EL (cell line): ENCODE measurements around the gene GPER1.
A peak's percentile ranks its signal among the peaks of the same experiment; 100 is the strongest.
"Not testable (repeated sequence)": the region's sequence is repeated elsewhere in the genome, so short reads cannot be mapped to it uniquely, and the experiment has no call there.

Source experiments
- DNase-seq: peaks from one replicate; pipeline ENCODE4 v3.0.0-alpha.2; 2016

GPER1 gene

GRCh38 chr7:1087952-1088920 lies at the start of gene GPER1:
TSS of gene GPER1 (plus strand) at chr7:1088113. CDS start at chr7:1091729, 3,616 bp downstream.
- DNase-seq = peak; percentile 59

GRCh38 chr7:1040233-1040632 lies 47.7 kb upstream of the GPER1 start:
- DNase-seq = not testable (repeated sequence)

DNA sequence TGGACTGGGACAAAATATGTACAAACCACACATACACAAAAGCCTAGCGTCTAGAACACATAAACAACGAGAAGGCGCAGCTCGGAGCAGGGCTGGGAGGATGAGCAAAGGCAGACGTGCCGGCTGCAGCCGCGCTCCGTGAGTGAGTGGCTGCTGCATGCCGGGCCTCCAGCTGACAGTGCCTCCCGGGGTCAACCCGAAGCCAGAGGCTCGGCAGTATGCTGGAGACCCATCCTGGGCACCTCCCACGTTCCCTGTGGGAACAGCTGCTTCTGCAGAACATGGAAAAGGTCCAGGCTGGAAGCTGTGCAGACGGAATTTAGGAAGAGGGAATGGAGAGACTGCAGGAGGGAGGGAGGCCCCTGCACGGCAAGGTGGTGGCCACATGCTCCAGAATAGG lies 47.1 kb upstream of the GPER1 start:
- peak; percentile 65 for DNase-seq

GRCh38 chr7:1041551-1042491 lies 46.1 kb upstream of the GPER1 start:
- DNase-seq = no peak

DNA sequence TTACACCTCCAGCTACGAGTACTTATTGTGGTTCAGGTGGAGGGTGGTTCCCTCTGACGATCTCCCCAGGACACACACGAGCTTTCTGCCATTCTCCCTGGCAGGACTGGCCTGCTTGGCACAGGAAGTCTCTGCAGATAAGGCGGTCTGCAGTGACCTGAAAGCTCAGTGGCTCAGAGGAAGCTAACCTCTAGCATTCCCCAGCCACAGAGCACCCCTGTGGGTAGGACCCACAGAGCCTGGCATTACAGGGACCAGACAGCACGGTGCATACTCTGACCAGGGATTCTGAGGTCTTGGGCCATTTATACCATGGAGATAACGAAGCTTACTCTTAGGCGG lies 45.5 kb upstream of the GPER1 start:
- no peak for DNase-seq

DNA sequence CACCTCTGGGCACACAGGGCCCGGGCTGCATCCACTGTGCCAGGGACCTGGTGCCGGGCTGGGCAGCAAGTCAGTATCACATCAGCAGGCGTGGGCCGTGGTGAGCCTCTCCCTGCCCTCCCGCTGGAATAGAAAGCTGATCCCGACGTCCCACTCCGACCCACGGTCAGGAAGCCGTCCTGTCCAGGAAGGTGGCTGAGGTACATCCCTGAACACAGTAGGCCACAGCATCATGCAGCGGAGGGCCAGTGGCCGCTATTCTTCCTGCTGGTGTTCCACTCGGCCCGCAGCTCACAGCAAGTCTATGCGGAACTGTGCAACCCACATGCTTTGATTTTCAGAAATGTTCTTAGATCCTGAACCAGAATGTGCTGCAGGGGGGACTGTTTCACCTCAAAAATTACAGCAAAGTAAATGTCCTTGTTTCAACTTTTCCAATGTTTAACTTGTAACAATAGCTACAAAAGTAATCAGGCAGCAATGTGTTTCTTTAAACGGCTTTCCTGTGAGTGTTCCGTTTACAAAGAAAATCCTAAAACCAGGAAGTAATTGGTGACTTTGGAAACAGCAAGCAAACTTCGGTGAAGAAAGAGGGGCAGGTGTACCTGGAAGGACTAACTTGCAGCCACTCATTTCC lies 44.2 kb upstream of the GPER1 start:
- DNase-seq = no peak

GRCh38 chr7:1044189-1045068 lies 43.5 kb upstream of the GPER1 start, which contains the start of gene GPR146:
TSS of gene GPR146 (plus strand) at chr7:1044546. CDS start at chr7:1057516, 12,970 bp downstream.
- DNase-seq = peak; percentile 98

DNA sequence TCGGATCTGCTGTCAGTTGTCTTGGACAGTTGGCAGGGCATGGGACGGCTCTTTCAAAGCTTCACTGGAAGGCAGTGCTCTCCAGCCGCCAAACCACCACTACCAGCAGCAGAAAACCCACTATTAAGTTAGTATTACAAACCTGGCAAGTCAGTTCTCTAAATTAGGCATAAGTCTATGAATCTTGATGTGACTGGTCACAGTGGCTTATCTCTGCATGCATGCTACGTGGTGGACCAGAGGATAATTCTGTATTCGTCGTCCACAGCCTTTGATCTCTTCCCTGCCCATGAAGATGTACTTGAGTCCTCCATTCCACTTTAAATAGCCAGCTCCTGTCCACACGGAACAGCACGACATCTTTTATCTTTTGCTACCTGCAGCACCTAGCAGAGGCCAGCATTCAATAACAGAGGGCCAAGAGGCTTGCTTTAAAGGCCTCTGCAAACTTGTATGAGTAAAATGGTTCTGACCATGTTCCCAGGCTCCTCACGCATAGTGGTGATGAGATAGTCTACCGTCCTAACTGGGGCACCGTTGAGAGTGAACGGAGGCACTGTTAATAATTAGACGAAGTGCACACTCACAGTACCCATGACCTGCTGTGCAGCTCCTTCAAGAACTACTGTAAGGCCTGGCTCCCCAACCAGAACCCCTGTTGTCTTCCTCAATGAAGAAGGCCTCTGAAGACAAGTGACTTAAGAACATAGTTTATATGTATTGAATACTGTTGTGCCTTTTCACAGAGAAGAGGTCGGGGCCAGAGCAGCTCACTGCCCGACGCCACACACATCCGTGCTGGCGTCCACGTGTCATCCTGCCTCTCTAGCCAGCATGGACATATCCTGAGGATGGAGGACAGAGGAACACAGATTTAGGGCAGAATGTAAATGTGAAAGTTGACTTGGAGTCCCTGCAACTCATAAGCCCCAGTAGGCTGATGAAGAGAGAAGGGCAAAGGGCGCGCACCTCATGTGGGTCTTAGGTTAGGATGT lies 42.5 kb upstream of the GPER1 start:
- DNase-seq = no peak

DNA sequence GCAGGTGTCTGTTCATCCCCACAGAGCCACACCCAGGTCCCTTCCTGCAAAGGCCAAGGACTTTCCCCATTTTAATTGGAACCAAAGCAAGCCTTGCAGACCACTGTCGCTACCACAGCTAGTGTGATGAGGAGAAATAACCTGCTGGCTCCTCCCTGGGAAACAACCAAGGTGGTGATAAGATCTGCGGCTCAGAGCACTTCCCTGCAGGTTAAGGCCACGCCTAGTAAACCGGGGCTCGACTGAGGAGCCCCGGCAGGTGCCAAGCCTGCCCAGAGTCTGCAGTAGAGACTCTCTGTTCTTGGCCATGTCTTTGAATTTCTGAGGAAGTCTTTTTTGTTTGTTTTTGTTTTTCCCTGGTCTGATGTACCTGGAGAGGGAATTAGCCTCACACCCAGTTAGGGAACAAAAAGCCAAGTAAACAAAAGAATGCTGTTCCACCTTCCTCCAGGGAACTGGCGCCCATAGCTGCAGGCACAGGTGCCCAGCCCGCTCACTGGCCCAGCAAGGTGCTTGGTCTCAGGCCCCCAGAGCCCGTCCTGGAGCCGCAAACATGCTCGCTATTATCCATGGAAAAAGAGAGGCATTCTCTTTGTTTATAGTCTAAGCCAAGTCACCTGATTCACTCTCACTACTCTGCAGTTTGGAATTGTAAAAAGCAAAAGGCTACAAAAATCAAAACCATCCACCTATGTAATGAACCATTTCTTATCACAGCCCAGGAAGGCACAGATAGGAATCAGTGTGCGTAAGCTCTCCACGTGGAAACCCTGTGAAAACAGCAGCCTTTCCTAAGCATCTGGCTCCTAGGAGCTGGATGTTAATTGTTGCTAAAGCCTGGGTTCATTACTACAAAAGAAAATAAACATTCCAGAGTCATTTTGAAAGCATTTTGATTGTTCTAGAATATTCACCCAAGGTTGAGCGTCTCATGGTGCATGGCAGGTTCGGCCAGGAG lies 40.9 kb upstream of the GPER1 start:
- DNase-seq = no peak

DNA sequence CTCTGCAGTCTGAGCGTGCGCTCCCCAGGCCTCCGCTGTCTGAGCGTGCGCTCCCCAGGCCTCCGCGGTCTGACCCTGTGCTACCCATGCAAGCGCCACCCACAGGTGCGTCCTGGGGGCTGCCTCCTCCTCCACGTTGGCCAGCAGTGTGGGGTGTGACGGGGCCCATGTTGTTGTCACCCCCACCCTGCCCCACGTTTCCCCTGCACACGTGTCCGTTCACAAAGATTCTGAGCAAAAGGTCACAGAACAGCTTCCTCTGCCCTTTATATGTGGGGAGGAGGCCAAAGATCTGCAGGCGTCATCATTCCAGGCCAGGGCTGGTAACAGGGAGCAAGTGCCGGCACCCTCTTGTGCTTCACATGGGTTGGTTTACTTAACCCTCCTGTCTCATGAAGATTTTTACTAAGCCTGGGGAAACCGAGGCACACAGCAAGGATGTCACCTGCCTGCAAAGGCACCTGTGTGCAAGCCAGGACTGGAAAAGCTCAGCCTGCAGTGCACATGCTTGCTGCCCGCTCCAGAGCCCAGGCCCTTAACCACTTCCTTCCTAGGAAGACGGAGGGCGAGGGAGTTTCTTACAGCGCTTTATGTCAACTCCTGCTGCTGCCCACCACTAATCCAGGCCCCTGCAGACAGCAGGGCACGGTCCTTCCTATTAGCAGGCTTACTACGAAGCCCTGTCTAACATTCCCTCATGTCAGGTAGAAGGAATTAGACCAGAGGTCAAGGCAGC lies 38.7 kb upstream of the GPER1 start:
- no peak for DNase-seq

DNA sequence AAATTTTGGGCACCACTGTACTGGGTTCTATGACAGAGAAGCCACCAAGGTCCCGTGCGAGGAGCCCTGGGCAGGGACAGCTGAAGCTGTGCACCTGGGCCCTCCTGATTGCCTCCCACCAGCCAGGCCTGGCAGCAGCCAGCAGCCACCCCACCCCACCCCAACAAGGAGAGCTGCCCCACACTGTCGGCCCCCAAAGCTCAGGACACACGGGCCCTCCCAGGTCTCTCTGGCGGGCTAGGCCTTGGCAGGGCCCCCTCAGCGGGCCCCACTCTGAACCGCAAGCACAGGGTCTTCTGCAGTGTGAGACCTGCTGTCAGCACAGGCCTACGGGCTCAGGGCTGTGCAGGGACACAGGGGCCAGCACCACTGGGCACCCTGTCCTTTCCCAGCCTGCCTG lies 38.1 kb upstream of the GPER1 start:
- DNase-seq = no peak

GRCh38 chr7:1050254-1050906 lies 37.5 kb upstream of the GPER1 start:
- no peak for DNase-seq

GRCh38 chr7:1050956-1051690 lies 36.8 kb upstream of the GPER1 start:
- no peak for DNase-seq

GRCh38 chr7:1052031-1052818 lies 35.7 kb upstream of the GPER1 start:
- DNase-seq = no peak

- DNase-seq = no peak
These were observed 34.9 kb upstream of the GPER1 start for GRCh38 chr7:1053002-1053411.

DNA sequence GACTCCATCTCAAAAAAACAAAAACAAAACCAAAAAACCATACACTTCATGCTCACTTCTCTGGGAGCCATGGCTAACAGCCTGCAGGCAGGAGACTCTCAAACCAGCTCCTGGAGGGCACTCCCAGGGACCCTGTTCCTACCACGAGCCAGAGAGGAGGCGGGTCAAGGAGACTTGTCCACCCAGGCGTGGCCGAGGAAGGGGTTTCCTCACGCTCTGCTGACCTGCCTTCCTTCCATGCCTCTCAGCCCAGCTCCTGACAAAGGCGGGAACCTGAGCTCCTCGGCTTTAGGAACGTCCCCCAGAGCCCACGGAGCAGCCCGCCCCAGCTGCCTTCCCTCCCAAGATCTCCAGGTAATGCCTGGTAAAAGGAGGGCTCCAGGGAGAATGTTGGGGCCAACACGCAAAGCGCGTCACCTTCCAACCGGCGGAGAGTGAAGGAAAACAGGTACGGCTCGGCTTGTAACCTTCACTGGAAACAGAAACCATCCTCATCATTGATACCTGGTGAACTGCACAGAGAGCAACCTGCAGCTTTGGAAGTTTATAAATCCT lies 34.0 kb upstream of the GPER1 start:
- no peak for DNase-seq
